ENCODE measurements around the gene IQCF6. TPM values are rescaled to one million over a fixed set of nuclear protein-coding genes. Genes with fewer than 3 reads are reported as not detected.

IQCF6 gene
- total RNA-seq, 4 donors from 2014 or later, result not detected

- Histone ChIP-seq H3K27ac (no peak overlapping the region), H3K9me3 (no peaks in the 10 kb centered on the region), H3K36me3 (no peaks in the 10 kb centered on the region), H3K4me3 (no peak overlapping the region), H3K4me1 (no peaks in the 10 kb centered on the region), H3K27me3 (peaks cover 21% of the 10 kb centered on the region)
- TF ChIP-seq EP300 (IDR thresholded peaks at IDR 0.05), result no peak
- no peak for TF ChIP-seq POLR2AphosphoS5 (IDR thresholded peaks at IDR 0.05)
- no peak for TF ChIP-seq CTCF (IDR thresholded peaks at IDR 0.05)
- TF ChIP-seq POLR2A (IDR thresholded peaks at IDR 0.05), result no peak
- no peak for DNase-seq (ENCODE audit: low spot score in 2 of 2)
- WGBS, result 69% methylated on average over 2 of the region's 2 CpGs
Observed at GRCh38 chr3:51816723-51817122, 37.7 kb upstream of the IQCF6 start.

GRCh38 chr3:51815614-51816013 is 36.6 kb upstream of the IQCF6 start:
- DNase-seq (ENCODE audit: low spot score in 2 of 2), result no peak
- no peak for TF ChIP-seq EP300 (IDR thresholded peaks at IDR 0.05)
- no peak for TF ChIP-seq POLR2A (IDR thresholded peaks at IDR 0.05)
- TF ChIP-seq POLR2AphosphoS5 (IDR thresholded peaks at IDR 0.05), result no peak
- no peak for TF ChIP-seq CTCF (IDR thresholded peaks at IDR 0.05)
- WGBS, result 70% methylated on average over 3 of the region's 4 CpGs
- H3K36me3 ChIP-seq, result no peaks in the 10 kb centered on the region
- H3K27ac ChIP-seq, result no peak overlapping the region
- peaks cover 21% of the 10 kb centered on the region for H3K27me3 ChIP-seq
- no peaks in the 10 kb centered on the region for H3K9me3 ChIP-seq
- H3K4me1 ChIP-seq, result no peaks in the 10 kb centered on the region
- H3K4me3 ChIP-seq, result no peak overlapping the region

GRCh38 chr3:51814034-51814433 is 35.0 kb upstream of the IQCF6 start:
- Histone ChIP-seq H3K4me1 (no peaks in the 10 kb centered on the region), H3K27ac (no peak overlapping the region), H3K36me3 (no peaks in the 10 kb centered on the region), H3K4me3 (no peak overlapping the region), H3K27me3 (peaks cover 6% of the 10 kb centered on the region), H3K9me3 (no peaks in the 10 kb centered on the region)
- DNase-seq (ENCODE audit: low spot score in 2 of 2), result no peak
- WGBS, result 94% methylated on average over 3 of the region's 3 CpGs
- TF ChIP-seq CTCF (IDR thresholded peaks at IDR 0.05) (no peak), POLR2AphosphoS5 (IDR thresholded peaks at IDR 0.05) (no peak), POLR2A (IDR thresholded peaks at IDR 0.05) (no peak), EP300 (IDR thresholded peaks at IDR 0.05) (no peak)

- DNase-seq (ENCODE audit: low spot score in 2 of 2), result no peak
- no peak overlapping the region for H3K27ac ChIP-seq
Observed at GRCh38 chr3:51813539-51813938, 34.5 kb upstream of the IQCF6 start.

GRCh38 chr3:51808934-51809333 is 29.9 kb upstream of the IQCF6 start:
- Histone ChIP-seq H3K36me3 (no peaks in the 10 kb centered on the region), H3K4me3 (no peak overlapping the region), H3K9me3 (no peaks in the 10 kb centered on the region), H3K27me3 (peaks cover 4% of the 10 kb centered on the region), H3K4me1 (no peaks in the 10 kb centered on the region), H3K27ac (no peak overlapping the region)
- TF ChIP-seq POLR2A (IDR thresholded peaks at IDR 0.05) (no peak), POLR2AphosphoS5 (IDR thresholded peaks at IDR 0.05) (no peak), EP300 (IDR thresholded peaks at IDR 0.05) (no peak)
- WGBS, result 81% methylated on average over 5 of the region's 5 CpGs
- DNase-seq (ENCODE audit: low spot score in 2 of 2), result no peak

More at GRCh38 chr3:51813539-51813938, 34.5 kb upstream of the IQCF6 start:
- H3K4me3 ChIP-seq, result no peak overlapping the region
- TF ChIP-seq EP300 (IDR thresholded peaks at IDR 0.05), result no peak
- TF ChIP-seq CTCF (IDR thresholded peaks at IDR 0.05), result no peak
- no peak for TF ChIP-seq POLR2AphosphoS5 (IDR thresholded peaks at IDR 0.05)
- TF ChIP-seq POLR2A (IDR thresholded peaks at IDR 0.05), result no peak
- no peaks in the 10 kb centered on the region for H3K36me3 ChIP-seq
- H3K4me1 ChIP-seq, result no peaks in the 10 kb centered on the region
- 85% methylated on average over 3 of the region's 6 CpGs for WGBS
- no peaks in the 10 kb centered on the region for H3K9me3 ChIP-seq
- H3K27me3 ChIP-seq, result peaks cover 2% of the 10 kb centered on the region

- H3K27ac ChIP-seq, result no peak overlapping the region
- H3K4me3 ChIP-seq, result no peak overlapping the region
- DNase-seq (ENCODE audit: low spot score in 2 of 2), result no peak
- H3K4me1 ChIP-seq, result peaks cover 3% of the 10 kb centered on the region
- H3K9me3 ChIP-seq, result no peaks in the 10 kb centered on the region
- H3K36me3 ChIP-seq, result no peaks in the 10 kb centered on the region
- no peak for TF ChIP-seq POLR2A (IDR thresholded peaks at IDR 0.05)
- peaks cover 10% of the 10 kb centered on the region for H3K27me3 ChIP-seq
- 57% methylated on average over 11 of the region's 11 CpGs for WGBS
Observed at GRCh38 chr3:51802106-51802703, 23.2 kb upstream of the IQCF6 start.

All from suprapubic skin (tissue), 4 donors.